HEK293T (cell line): Measurements from ENCODE around the gene ADGRA3.

ENCODE experiments used
- CTCF ChIA-PET: fragments of 350-600 bp; formaldehyde crosslinking; extraction: SDS; loops from one replicate; lab custom pipeline; 2021; ENCODE audit warnings: antibody characterized with exemption, inconsistent platforms; lab: Yijun Ruan, JAX
- POLR2A ChIA-PET: fragments of 350-600 bp; formaldehyde crosslinking; extraction: SDS; loops from one replicate; lab custom pipeline; 2020; ENCODE audit warnings: antibody characterized with exemption, inconsistent platforms; lab: Yijun Ruan, JAX
- DNase-seq: peaks from one replicate; pipeline ENCODE4 v3.0.0; 2012; ENCODE audit warnings: mixed read lengths; ENCODE audit errors: extremely low spot score
- ARNT ChIP-seq: fragments of 450-650 bp; IDR thresholded peaks from 2 replicates; pipeline ENCODE4 v1.6.1; 2017; ENCODE audit warnings: mild to moderate bottlenecking
- BHLHE40 ChIP-seq: fragments of 450-650 bp; IDR thresholded peaks from 2 replicates; pipeline ENCODE4 v1.6.1; 2016; ENCODE audit warnings: mild to moderate bottlenecking, moderate library complexity, borderline replicate concordance
- CTBP1 ChIP-seq: fragments of 450-650 bp; IDR thresholded peaks from 2 replicates; pipeline ENCODE4 v1.6.1; 2016; ENCODE audit warnings: borderline replicate concordance
- ELF4 ChIP-seq: fragments of 450-650 bp; IDR thresholded peaks from 2 replicates; pipeline ENCODE4 v1.6.1; 2017; ENCODE audit warnings: antibody characterized with exemption
- FOXA1 ChIP-seq: fragments of 450-650 bp; IDR thresholded peaks from 2 replicates; pipeline ENCODE4 v1.6.1; 2016; ENCODE audit warnings: mild to moderate bottlenecking
- FOXK2 ChIP-seq: fragments of 450-650 bp; IDR thresholded peaks from 2 replicates; pipeline ENCODE4 v1.6.1; 2016; ENCODE audit warnings: mild to moderate bottlenecking
- FOXM1 ChIP-seq: fragments of 450-650 bp; IDR thresholded peaks from 2 replicates; pipeline ENCODE4 v1.6.1; 2017; ENCODE audit warnings: mild to moderate bottlenecking, borderline replicate concordance
- HDGF ChIP-seq: fragments of 450-650 bp; IDR thresholded peaks from 2 replicates; pipeline ENCODE4 v1.6.1; 2017; ENCODE audit warnings: antibody characterized with exemption, borderline replicate concordance
- L3MBTL2 ChIP-seq: fragments of 450-650 bp; conservative IDR thresholded peaks from 2 replicates; pipeline ENCODE4 v1.6.1; 2016; ENCODE audit warnings: mild to moderate bottlenecking
- LEF1 ChIP-seq: fragments of 450-650 bp; IDR thresholded peaks from 2 replicates; pipeline ENCODE4 v1.6.1; 2017; ENCODE audit warnings: mild to moderate bottlenecking, borderline replicate concordance
- NFRKB ChIP-seq: fragments of 450-650 bp; IDR thresholded peaks from 2 replicates; pipeline ENCODE4 v1.6.1; 2016; ENCODE audit warnings: mild to moderate bottlenecking, moderate library complexity
- SP1 ChIP-seq: fragments of 450-650 bp; IDR thresholded peaks from 2 replicates; pipeline ENCODE4 v1.6.1; 2017
- SUZ12 ChIP-seq: fragments of 450-650 bp; IDR thresholded peaks from 2 replicates; pipeline ENCODE4 v1.6.1; 2016; ENCODE audit warnings: mild to moderate bottlenecking
- TARDBP ChIP-seq: fragments of 450-650 bp; IDR thresholded peaks from 2 replicates; pipeline ENCODE4 v1.6.1; 2016
- ZNF384 ChIP-seq: fragments of 450-650 bp; IDR thresholded peaks from 2 replicates; pipeline ENCODE4 v1.6.1; 2016
- TF ChIP-seq, protein P1 (sequence below): fragments of 450-650 bp; IDR thresholded peaks from 2 replicates; pipeline ENCODE4 v1.6.1; 2016

The ADGRA3 gene, protein sequence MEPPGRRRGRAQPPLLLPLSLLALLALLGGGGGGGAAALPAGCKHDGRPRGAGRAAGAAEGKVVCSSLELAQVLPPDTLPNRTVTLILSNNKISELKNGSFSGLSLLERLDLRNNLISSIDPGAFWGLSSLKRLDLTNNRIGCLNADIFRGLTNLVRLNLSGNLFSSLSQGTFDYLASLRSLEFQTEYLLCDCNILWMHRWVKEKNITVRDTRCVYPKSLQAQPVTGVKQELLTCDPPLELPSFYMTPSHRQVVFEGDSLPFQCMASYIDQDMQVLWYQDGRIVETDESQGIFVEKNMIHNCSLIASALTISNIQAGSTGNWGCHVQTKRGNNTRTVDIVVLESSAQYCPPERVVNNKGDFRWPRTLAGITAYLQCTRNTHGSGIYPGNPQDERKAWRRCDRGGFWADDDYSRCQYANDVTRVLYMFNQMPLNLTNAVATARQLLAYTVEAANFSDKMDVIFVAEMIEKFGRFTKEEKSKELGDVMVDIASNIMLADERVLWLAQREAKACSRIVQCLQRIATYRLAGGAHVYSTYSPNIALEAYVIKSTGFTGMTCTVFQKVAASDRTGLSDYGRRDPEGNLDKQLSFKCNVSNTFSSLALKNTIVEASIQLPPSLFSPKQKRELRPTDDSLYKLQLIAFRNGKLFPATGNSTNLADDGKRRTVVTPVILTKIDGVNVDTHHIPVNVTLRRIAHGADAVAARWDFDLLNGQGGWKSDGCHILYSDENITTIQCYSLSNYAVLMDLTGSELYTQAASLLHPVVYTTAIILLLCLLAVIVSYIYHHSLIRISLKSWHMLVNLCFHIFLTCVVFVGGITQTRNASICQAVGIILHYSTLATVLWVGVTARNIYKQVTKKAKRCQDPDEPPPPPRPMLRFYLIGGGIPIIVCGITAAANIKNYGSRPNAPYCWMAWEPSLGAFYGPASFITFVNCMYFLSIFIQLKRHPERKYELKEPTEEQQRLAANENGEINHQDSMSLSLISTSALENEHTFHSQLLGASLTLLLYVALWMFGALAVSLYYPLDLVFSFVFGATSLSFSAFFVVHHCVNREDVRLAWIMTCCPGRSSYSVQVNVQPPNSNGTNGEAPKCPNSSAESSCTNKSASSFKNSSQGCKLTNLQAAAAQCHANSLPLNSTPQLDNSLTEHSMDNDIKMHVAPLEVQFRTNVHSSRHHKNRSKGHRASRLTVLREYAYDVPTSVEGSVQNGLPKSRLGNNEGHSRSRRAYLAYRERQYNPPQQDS (N-terminal part only)

DNA sequence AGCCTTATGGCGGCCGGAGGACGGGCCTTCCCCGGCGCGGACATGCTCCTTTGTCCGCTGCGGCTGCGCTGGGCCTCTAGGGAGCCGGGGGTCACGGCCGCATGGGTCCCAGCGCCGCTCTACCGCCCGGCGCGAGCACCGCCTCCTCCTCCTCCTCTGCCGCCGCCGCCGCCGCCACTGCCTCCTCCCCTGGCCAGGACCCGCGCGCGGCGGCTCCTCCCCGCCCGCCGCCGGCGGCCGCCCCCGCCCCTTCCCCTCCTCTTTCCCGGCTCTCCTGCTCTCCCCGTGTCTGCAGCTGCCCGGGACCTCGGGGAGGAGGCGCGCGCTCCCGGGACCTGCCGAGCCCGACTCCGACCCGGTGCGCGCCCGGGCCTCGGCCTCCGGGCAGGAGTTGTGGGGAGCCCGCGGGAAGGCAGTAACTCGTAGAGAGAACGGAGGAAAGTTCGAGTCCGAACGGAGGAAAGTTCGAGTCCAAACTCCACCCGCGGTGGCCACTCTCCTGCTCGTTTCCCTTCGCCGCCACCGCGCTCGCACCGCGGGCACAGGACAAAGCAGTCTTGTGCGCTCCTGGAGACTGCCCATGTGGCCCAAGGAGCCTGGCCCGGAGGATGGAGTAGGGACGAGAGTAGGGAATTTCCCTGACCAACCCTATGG lies at the start of gene ADGRA3:
Gene ADGRA3, minus strand, starts transcription at position 179 of the 654 bp plus-strand sequence. CDS start 282 bp downstream, outside the sequence.
- no peak for TF ChIP-seq LEF1
- no peak for TF ChIP-seq ELF4
- TF ChIP-seq L3MBTL2: peak; percentile 51; the same call in 1 of the 2 replicates
- no peak for TF ChIP-seq SUZ12
- no peak for TF ChIP-seq TARDBP
- ChIA-PET POLR2A (interaction anchor here (1.5 kb wide), 1 partner anchor 9 kb away, joined by 5 read pairs; no protein-coding TSS in a partner anchor), CTCF (no interaction called here)
- peak; percentile 61 for DNase-seq

DNA sequence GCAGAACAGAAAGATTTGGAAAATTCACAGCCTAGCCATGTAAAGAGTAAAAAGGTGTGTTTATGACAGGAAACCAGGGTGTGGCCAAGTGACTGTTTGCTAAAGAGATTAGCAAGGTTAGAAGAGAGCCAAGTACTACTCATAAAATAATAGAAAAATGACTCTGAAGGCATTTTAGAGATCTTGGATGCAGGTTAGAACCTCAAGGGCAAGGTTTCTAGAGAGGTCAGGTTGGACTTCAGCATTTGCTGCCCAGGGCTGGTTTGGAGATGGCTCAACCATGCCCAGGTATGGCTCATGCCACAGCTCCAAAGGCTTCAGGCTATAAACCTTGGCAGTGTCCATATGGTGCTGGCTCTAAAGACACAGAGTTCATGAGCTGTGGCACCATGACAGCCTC lies 40.6 kb upstream of the ADGRA3 start:
- CTCF ChIA-PET: no interaction called here
- no peak for TF ChIP-seq FOXK2
- no peak for TF ChIP-seq L3MBTL2
- POLR2A ChIA-PET: no interaction called here
- DNase-seq: no peak

DNA sequence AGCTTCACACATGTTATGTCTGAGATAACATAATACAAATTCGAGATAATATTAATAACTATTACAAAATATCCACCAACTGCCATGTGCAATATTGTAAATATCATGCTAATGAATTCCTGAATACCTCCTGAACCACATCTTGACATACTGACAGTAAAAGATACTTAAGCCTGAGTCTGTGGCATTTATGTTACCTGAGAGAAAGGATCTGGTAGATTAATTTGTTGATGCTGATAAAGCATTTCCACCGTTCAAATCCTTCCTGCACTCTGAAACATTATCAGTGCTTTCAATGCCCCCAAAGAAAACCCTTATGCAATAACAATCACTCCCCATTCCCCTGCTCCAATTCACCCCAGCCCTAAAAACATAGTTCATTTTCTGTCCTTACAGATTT lies 38.8 kb upstream of the ADGRA3 start:
- CTCF ChIA-PET: no interaction called here
- TF ChIP-seq TARDBP: no peak
- TF ChIP-seq FOXM1: no peak
- TF ChIP-seq ZNF384: no peak
- no peak for DNase-seq
- POLR2A ChIA-PET: no interaction called here

DNA sequence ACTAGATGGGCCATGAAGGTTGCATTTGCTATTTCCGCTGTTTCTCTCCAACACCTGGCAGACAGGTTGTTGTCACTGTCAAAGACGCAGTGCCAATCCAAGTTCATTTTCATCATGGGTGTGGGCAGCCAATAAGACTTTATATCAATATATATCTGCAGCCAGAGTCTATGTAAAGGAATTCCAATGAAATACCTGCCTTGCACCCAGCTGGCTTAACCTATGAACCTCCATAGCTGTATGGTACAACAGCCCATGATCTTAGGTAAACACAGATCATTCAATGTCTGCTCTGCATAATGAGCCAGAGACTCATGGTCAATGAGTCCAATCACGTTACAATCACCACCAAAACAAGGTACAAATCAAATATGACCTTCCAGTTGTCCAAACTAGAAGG lies 37.7 kb upstream of the ADGRA3 start:
- DNase-seq: no peak
- ChIA-PET POLR2A (no interaction called here), CTCF (no interaction called here)
- TF ChIP-seq SP1 (no peak), TARDBP (no peak), ARNT (no peak), LEF1 (no peak), SUZ12 (no peak), HDGF (no peak), ELF4 (no peak), FOXK2 (no peak), BHLHE40 (no peak), ZNF384 (no peak), FOXM1 (no peak), FOXA1 (no peak), L3MBTL2 (no peak), CTBP1 (no peak), NFRKB (no peak)
- TF ChIP-seq, protein P1, sequence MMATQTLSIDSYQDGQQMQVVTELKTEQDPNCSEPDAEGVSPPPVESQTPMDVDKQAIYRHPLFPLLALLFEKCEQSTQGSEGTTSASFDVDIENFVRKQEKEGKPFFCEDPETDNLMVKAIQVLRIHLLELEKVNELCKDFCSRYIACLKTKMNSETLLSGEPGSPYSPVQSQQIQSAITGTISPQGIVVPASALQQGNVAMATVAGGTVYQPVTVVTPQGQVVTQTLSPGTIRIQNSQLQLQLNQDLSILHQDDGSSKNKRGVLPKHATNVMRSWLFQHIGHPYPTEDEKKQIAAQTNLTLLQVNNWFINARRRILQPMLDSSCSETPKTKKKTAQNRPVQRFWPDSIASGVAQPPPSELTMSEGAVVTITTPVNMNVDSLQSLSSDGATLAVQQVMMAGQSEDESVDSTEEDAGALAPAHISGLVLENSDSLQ: no peak

DNA sequence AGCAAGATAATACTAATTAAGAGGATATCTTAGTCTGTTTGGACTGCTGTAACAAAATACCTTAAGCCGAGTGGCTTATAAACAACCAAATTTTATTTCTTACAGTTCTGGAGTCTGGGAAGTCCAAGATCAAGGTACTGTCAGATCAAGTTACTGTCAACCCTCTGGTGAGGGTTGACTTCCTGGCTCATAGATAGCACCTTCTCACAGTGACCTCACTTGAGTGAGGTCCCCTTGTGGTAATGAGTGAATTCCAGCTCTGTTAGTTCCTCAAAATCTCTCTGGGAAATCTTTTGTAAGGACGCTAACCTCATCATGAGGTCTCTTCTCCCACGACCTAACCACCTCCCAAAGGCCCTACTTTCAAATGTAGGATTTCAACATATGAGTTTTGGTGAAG lies 36.9 kb upstream of the ADGRA3 start:
- no peak for DNase-seq
- TF ChIP-seq L3MBTL2 (no peak), TARDBP (no peak), ELF4 (no peak), SP1 (no peak)
- POLR2A ChIA-PET: no interaction called here
- CTCF ChIA-PET: no interaction called here

DNA sequence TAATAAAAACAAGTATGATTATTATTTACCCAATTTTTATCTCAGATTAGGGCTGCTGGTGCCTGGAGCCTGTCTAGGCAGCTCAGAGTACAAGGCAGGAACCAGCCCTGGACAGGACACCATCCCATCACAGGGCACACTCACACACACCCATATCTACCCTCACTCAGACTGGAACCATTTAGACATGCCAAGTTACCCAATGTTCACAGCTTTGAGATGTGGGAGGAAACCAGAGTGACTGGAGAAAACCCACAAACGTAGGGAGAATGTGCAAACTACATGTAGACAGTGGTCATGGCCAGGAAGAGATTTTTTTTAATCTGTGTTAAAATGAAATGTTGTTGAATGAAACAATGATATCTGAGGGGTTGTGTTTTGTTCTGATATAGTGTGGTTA lies 35.7 kb upstream of the ADGRA3 start:
- no peak for DNase-seq
- CTCF ChIA-PET: no interaction called here
- POLR2A ChIA-PET: no interaction called here
- no peak for TF ChIP-seq CTBP1
- TF ChIP-seq NFRKB: no peak
- no peak for TF ChIP-seq FOXA1
- no peak for TF ChIP-seq SUZ12
- TF ChIP-seq, protein P1: no peak
- TF ChIP-seq HDGF: no peak
- no peak for TF ChIP-seq FOXM1
- TF ChIP-seq L3MBTL2: no peak

DNA sequence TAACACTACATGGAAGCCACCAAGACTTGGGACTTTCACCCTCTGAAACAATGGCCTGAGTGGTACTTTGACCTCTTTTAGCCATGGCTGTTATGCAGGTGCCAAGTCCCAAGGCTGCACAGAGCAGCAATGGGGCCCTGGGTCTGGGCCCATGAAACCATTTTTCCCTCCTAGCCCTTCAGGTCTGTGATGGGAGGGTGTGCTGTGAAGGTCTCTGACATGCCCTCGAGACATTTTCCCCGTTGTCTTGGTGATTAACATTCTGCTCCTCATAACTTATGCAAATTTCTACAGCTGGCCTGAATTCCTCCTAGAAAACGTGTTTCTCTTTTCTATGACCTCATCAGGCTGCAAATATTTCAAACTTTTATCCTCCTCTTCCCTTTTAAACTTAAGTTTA lies 30.4 kb upstream of the ADGRA3 start:
- CTCF ChIA-PET: no interaction called here
- no peak for DNase-seq
- POLR2A ChIA-PET: no interaction called here
- TF ChIP-seq BHLHE40 (no peak), HDGF (no peak), FOXA1 (no peak), CTBP1 (no peak), ELF4 (no peak), SUZ12 (no peak), SP1 (no peak), L3MBTL2 (no peak), NFRKB (no peak), LEF1 (no peak), FOXM1 (no peak), TARDBP (no peak), ZNF384 (no peak), FOXK2 (no peak), ARNT (no peak)
- TF ChIP-seq, protein P1: no peak
